Esophagus muscularis mucosa (tissue), 4 donors: ENCODE results near the gene LRRC61.

Experiments used
- CTCF ChIP-seq, 3 experiments: fragments of 200-600 bp in 2 of 3; fragments of 450-650 bp in 1 of 3; sonication (generic) in 2 of 3; IDR thresholded peaks; one replicate each; pipeline ENCODE4 v1.5.1; 2017 to 2019; ENCODE audit warnings: antibody characterized with exemption in 3 of 3, mild to moderate bottlenecking in 2 of 3, moderate library complexity in 1 of 3
- EP300 ChIP-seq: sonication (generic); formaldehyde crosslinking; IDR thresholded peaks from one replicate; pipeline ENCODE4 v1.6.1; 2017; ENCODE audit warnings: antibody characterized with exemption
- POLR2A ChIP-seq: fragments of 450-650 bp; IDR thresholded peaks from one replicate; pipeline ENCODE4 v1.6.1; 2017; ENCODE audit warnings: antibody characterized with exemption, moderate library complexity, mild to moderate bottlenecking, low read depth

DNA sequence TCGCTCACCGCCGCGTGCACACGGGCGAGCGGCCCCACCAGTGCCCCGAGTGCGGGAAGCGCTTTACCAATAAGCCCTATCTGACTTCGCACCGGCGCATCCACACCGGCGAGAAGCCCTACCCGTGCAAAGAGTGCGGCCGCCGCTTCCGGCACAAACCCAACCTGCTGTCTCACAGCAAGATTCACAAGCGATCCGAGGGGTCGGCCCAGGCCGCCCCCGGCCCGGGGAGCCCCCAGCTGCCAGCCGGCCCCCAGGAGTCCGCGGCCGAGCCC lies 48.8 kb downstream of the LRRC61 start:
- no peak for TF ChIP-seq EP300
- no peak for TF ChIP-seq CTCF (IDR thresholded peaks at IDR 0.05)
- TF ChIP-seq POLR2A, result no peak
